ENCODE results near the gene DCLK3.
A peak's percentile ranks its signal among the peaks of the same experiment; 100 is the strongest.

The DCLK3 gene

GRCh38 chr3:36763850-36764703 is at the start of gene DCLK3:
Gene DCLK3, minus strand, starts transcription at chr3:36764553. Its CDS starts 290 bp downstream, at chr3:36764263.
- no peak for FAIRE-seq
- no peak for DNase-seq (ENCODE audit: insufficient read length, low spot score)

GRCh38 chr3:36813305-36813704 is 49.0 kb upstream of the DCLK3 start:
- DNase-seq (ENCODE audit: insufficient read length, low spot score) (no peak), FAIRE-seq (no peak)

GRCh38 chr3:36812240-36812639 is 47.9 kb upstream of the DCLK3 start:
- no peak for FAIRE-seq
- DNase-seq (ENCODE audit: insufficient read length, low spot score), result no peak

- no peak for DNase-seq (ENCODE audit: insufficient read length, low spot score)
- no peak for FAIRE-seq
Measured at GRCh38 chr3:36811768-36812167, 47.4 kb upstream of the DCLK3 start.

GRCh38 chr3:36804295-36805055 is 40.1 kb upstream of the DCLK3 start:
- FAIRE-seq, result no peak
- DNase-seq (ENCODE audit: insufficient read length, low spot score), result no peak

- no peak for FAIRE-seq
- DNase-seq (ENCODE audit: insufficient read length, low spot score), result no peak
Measured at GRCh38 chr3:36803091-36803791, 38.9 kb upstream of the DCLK3 start.

GRCh38 chr3:36800533-36801116 is 36.3 kb upstream of the DCLK3 start:
- DNase-seq (ENCODE audit: insufficient read length, low spot score) (no peak), FAIRE-seq (no peak)

- DNase-seq (ENCODE audit: insufficient read length, low spot score), result no peak
- no peak for FAIRE-seq
Measured at GRCh38 chr3:36796881-36797280, 32.5 kb upstream of the DCLK3 start.

- DNase-seq (ENCODE audit: insufficient read length, low spot score), result no peak
- FAIRE-seq, result no peak
Measured at GRCh38 chr3:36796161-36796560, 31.8 kb upstream of the DCLK3 start.

- FAIRE-seq, result no peak
- DNase-seq (ENCODE audit: insufficient read length, low spot score), result no peak
Measured at GRCh38 chr3:36795622-36796021, 31.3 kb upstream of the DCLK3 start.

GRCh38 chr3:36792342-36792741 is 28.0 kb upstream of the DCLK3 start:
- DNase-seq (ENCODE audit: insufficient read length, low spot score) (peak; percentile 12), FAIRE-seq (no peak)

GRCh38 chr3:36790765-36791164 is 26.4 kb upstream of the DCLK3 start:
- FAIRE-seq (no peak), DNase-seq (ENCODE audit: insufficient read length, low spot score) (no peak)

- no peak for FAIRE-seq
- no peak for DNase-seq (ENCODE audit: insufficient read length, low spot score)
Measured at GRCh38 chr3:36786921-36787890, 22.9 kb upstream of the DCLK3 start.

GRCh38 chr3:36784138-36784635 is 19.8 kb upstream of the DCLK3 start:
- no peak for DNase-seq (ENCODE audit: insufficient read length, low spot score)
- FAIRE-seq, result no peak

GRCh38 chr3:36777424-36778218 is 13.3 kb upstream of the DCLK3 start:
- DNase-seq (ENCODE audit: insufficient read length, low spot score) (no peak), FAIRE-seq (no peak)

- DNase-seq (ENCODE audit: insufficient read length, low spot score) (no peak), FAIRE-seq (no peak)
Measured at GRCh38 chr3:36776436-36776835, 12.1 kb upstream of the DCLK3 start.

GRCh38 chr3:36774052-36774451 is 9.7 kb upstream of the DCLK3 start:
- DNase-seq (ENCODE audit: insufficient read length, low spot score), result no peak
- no peak for FAIRE-seq

- DNase-seq (ENCODE audit: insufficient read length, low spot score) (no peak), FAIRE-seq (no peak)
Measured at GRCh38 chr3:36771931-36772330, 7.6 kb upstream of the DCLK3 start.

- DNase-seq (ENCODE audit: insufficient read length, low spot score) (no peak), FAIRE-seq (no peak)
Measured at GRCh38 chr3:36769926-36770325, 5.6 kb upstream of the DCLK3 start.

All from GM19239 (cell line).